ENCODE measurements around the gene CREB3L4. TPM values are rescaled to one million over a fixed set of nuclear protein-coding genes. Genes with fewer than 3 reads are reported as not detected.

Gene CREB3L4
- 6.6 and 7.0 TPM in 2 replicates for total RNA-seq

GRCh38 chr1:153967107-153967999 is at the start of gene CREB3L4:
Gene CREB3L4, plus strand, starts transcription at chr1:153967902. Its CDS starts 624 bp downstream, at chr1:153968526.

GRCh38 chr1:153922972-153923925 is 44.5 kb upstream of the CREB3L4 start, which contains the start of gene GATAD2B:
Gene GATAD2B, minus strand, starts transcription at chr1:153922972. Its CDS starts 94,625 bp downstream, at chr1:153828347.

GRCh38 chr1:153946622-153947241 is 21.0 kb upstream of the CREB3L4 start, which contains the start of gene DENND4B:
Gene DENND4B, minus strand, starts transcription at chr1:153946718. Its CDS starts 2,344 bp downstream, at chr1:153944374.

GRCh38 chr1:153958111-153958960 is 9.4 kb upstream of the CREB3L4 start, which contains the start of gene CRTC2:
Gene CRTC2, minus strand, starts transcription at chr1:153958612. Its CDS starts 115 bp downstream, at chr1:153958497.

GRCh38 chr1:153963030-153963849 is 4.5 kb upstream of the CREB3L4 start, which contains the start of gene SLC39A1:
Gene SLC39A1, minus strand, starts transcription at chr1:153963537. Its CDS starts 822 bp downstream, at chr1:153962715.

GRCh38 chr1:153977250-153978240 is 9.8 kb downstream of the CREB3L4 start, which contains the start of gene JTB:
Gene JTB, minus strand, starts transcription at chr1:153977674. Its CDS starts 422 bp downstream, at chr1:153977252.

GRCh38 chr1:153985941-153986761 is 18.4 kb downstream of the CREB3L4 start, which contains the start of gene RAB13:
Gene RAB13, minus strand, starts transcription at chr1:153986339. Its CDS starts 103 bp downstream, at chr1:153986236.

GRCh38 chr1:153990468-153991150 is 22.9 kb downstream of the CREB3L4 start, which contains the start of gene RPS27:
Gene RPS27, plus strand, starts transcription at chr1:153990762. Its CDS starts 35 bp downstream, at chr1:153990797.

Other genes with a start within 250 kb of the CREB3L4 start
- 15.0 and 18.9 TPM in 2 replicates for gene INTS3, start 239.9 kb upstream of the CREB3L4 start, total RNA-seq
- gene SLC27A3, start 192.5 kb upstream of the CREB3L4 start, total RNA-seq: 41.2 and 59.6 TPM in 2 replicates
- gene GATAD2B, start 44.9 kb upstream of the CREB3L4 start, total RNA-seq: 4.8 and 5.8 TPM in 2 replicates
- gene DENND4B, start 21.2 kb upstream of the CREB3L4 start, total RNA-seq: 8.5 and 9.0 TPM in 2 replicates
- gene CRTC2, start 9.3 kb upstream of the CREB3L4 start, total RNA-seq: 3.2 and 3.3 TPM in 2 replicates
- 107 and 131 TPM in 2 replicates for gene SLC39A1, start 4.4 kb upstream of the CREB3L4 start, total RNA-seq
- 80.6 and 85.5 TPM in 2 replicates for gene JTB, start 9.8 kb downstream of the CREB3L4 start, total RNA-seq
- 71.4 and 84.1 TPM in 2 replicates for gene RAB13, start 18.4 kb downstream of the CREB3L4 start, total RNA-seq
- 1,857 and 2,280 TPM in 2 replicates for gene RPS27, start 22.9 kb downstream of the CREB3L4 start, total RNA-seq
- 0.11 and 0.17 TPM in 2 replicates for gene NUP210L, start 187.2 kb downstream of the CREB3L4 start, total RNA-seq
- 347 and 394 TPM in 2 replicates for gene TPM3, start 224.2 kb downstream of the CREB3L4 start, total RNA-seq
- gene CFAP141, start 238.4 kb downstream of the CREB3L4 start, total RNA-seq: not detected in 2 replicates